NCI-H146 treated with DMSO at 0.1 percent for 48 hours (cell line): ENCODE measurements around the gene TGM6.
"Not testable (repeated sequence)": the region's sequence is repeated elsewhere in the genome, so short reads cannot be mapped to it uniquely, and the experiment has no call there.

Experiments used
- DNase-seq: peaks from one replicate; lab custom pipeline; 2025; ENCODE audit not compliant: unreplicated experiment; lab: John Stamatoyannopoulos, UW

The TGM6 gene

GRCh38 chr20:2397595-2398145 is 17.0 kb downstream of the TGM6 start:
- no peak for DNase-seq

- no peak for DNase-seq
Measured at GRCh38 chr20:2398449-2398848, 17.7 kb downstream of the TGM6 start.

- no peak for DNase-seq
Measured at GRCh38 chr20:2399390-2399789, 18.7 kb downstream of the TGM6 start.

GRCh38 chr20:2400290-2400689 is 19.6 kb downstream of the TGM6 start:
- DNase-seq: no peak

- no peak for DNase-seq
Measured at GRCh38 chr20:2401527-2401926, 20.8 kb downstream of the TGM6 start.

GRCh38 chr20:2402271-2402980 is 21.7 kb downstream of the TGM6 start:
- DNase-seq: no peak

- DNase-seq: no peak
Measured at GRCh38 chr20:2403291-2404052, 22.8 kb downstream of the TGM6 start.

- DNase-seq: no peak
Measured at GRCh38 chr20:2405693-2406065, 25.0 kb downstream of the TGM6 start.

GRCh38 chr20:2407355-2407754 is 26.7 kb downstream of the TGM6 start:
- not testable (repeated sequence) for DNase-seq

GRCh38 chr20:2408111-2408510 is 27.4 kb downstream of the TGM6 start:
- DNase-seq: no peak

GRCh38 chr20:2416541-2417212 is 36.0 kb downstream of the TGM6 start:
- DNase-seq: no peak

- DNase-seq: no peak
Measured at GRCh38 chr20:2417213-2417541, 36.5 kb downstream of the TGM6 start.

GRCh38 chr20:2418388-2418787 is 37.7 kb downstream of the TGM6 start:
- DNase-seq: no peak

- no peak for DNase-seq
Measured at GRCh38 chr20:2420510-2420909, 39.8 kb downstream of the TGM6 start.

- DNase-seq: peak; percentile 4
Measured at GRCh38 chr20:2421247-2421646, 40.5 kb downstream of the TGM6 start.

GRCh38 chr20:2429051-2429450 is 48.4 kb downstream of the TGM6 start:
- no peak for DNase-seq

GRCh38 chr20:2430538-2430937 is 49.8 kb downstream of the TGM6 start:
- DNase-seq: no peak

- no peak for DNase-seq
Measured at GRCh38 chr20:2431185-2431584, 50.5 kb downstream of the TGM6 start.

- no peak for DNase-seq
Measured at GRCh38 chr20:2446845-2447244, 66.1 kb downstream of the TGM6 start.

GRCh38 chr20:2449386-2449785 is 68.7 kb downstream of the TGM6 start:
- DNase-seq: no peak

- no peak for DNase-seq
Measured at GRCh38 chr20:2451422-2451821, 70.7 kb downstream of the TGM6 start.
